ENCODE measurements around the gene ARL3. TPM values are rescaled to one million over a fixed set of nuclear protein-coding genes. Genes with fewer than 3 reads are reported as not detected.
A peak's percentile ranks its signal among the peaks of the same experiment; 100 is the strongest.
"Not testable (repeated sequence)": the region's sequence is repeated elsewhere in the genome, so short reads cannot be mapped to it uniquely, and the experiment has no call there.

ARL3 gene
- total RNA-seq, 1 experiment from 2014 or later = 4.6 TPM

DNA sequence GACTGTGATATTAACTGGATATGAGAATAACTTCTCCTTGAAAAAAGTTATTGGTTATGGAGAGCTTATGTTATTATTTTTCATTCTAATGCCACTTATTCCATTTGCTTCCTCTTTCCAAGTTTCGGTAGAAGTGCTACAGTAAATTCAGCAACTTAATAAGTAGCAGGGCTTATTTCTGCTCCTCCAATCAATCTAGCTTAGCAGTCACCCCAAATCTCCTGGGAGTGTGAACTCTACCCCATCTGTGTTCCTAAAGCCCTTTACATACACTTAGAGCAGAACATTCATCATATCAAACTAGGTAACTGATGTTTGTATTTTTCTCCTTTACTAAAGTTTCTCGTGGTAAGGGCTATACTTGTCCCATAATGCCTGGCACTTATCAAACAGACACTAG, 8.7 kb downstream of the ARL3 start:
- Histone ChIP-seq H3K9me3 (ENCODE audit: low read length) (no peaks in the 10 kb centered on the region), H3K27ac (ENCODE audit: low read length) (peak overlapping the region; percentile 89), H3K9me2 (replicated peaks; ENCODE audit: insufficient read depth, low read length) (no peaks in the 10 kb centered on the region), H3K9ac (ENCODE audit: low read length) (peak overlapping the region; percentile 55), H3K79me2 (ENCODE audit: low read length) (peaks cover 73% of the 10 kb centered on the region), H3K4me2 (ENCODE audit: low read depth, low read length, poor library complexity, severe bottlenecking) (peak overlapping the region; percentile 73), H3K36me3 (ENCODE audit: insufficient read depth, low read length) (no peaks in the 10 kb centered on the region), H4K20me1 (ENCODE audit: insufficient read depth, low read depth, low read length) (no peaks in the 10 kb centered on the region), H3K4me1 (ENCODE audit: low read length) (peaks cover 65% of the 10 kb centered on the region), H2AFZ (ENCODE audit: low read length) (no peak overlapping the region), H3K27me3 (ENCODE audit: low read length) (no peaks in the 10 kb centered on the region), H3K4me3 (ENCODE audit: low read length) (peak overlapping the region; percentile 45)
- DNase-seq = peak; percentile 90

DNA sequence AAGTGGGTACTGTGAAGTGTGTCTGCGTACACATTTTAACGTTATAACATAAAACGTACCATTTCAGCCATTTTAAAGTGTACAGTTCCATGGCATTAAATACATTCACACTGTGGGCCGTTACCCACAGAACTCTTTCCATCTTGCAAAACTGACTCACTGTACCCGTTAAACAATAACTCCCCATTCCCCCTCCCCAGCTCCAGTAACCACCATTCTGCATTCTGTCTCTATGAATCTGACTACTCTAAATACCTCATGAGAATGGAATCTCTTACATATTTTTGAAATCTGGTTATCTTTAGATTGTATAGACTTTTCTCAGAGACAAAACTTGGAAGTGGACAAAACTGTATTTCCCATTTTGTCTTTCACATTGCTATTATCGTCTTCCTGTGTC, 9.3 kb downstream of the ARL3 start:
- Histone ChIP-seq H3K36me3 (ENCODE audit: insufficient read depth, low read length) (no peaks in the 10 kb centered on the region), H2AFZ (ENCODE audit: low read length) (no peak overlapping the region), H3K9me2 (replicated peaks; ENCODE audit: insufficient read depth, low read length) (no peaks in the 10 kb centered on the region), H4K20me1 (ENCODE audit: insufficient read depth, low read depth, low read length) (no peaks in the 10 kb centered on the region), H3K9ac (ENCODE audit: low read length) (peak overlapping the region; percentile 55), H3K9me3 (ENCODE audit: low read length) (no peaks in the 10 kb centered on the region), H3K4me2 (ENCODE audit: low read depth, low read length, poor library complexity, severe bottlenecking) (peak overlapping the region; percentile 73), H3K4me3 (ENCODE audit: low read length) (peak overlapping the region; percentile 45), H3K27ac (ENCODE audit: low read length) (peak overlapping the region; percentile 89), H3K79me2 (ENCODE audit: low read length) (peaks cover 67% of the 10 kb centered on the region), H3K27me3 (ENCODE audit: low read length) (no peaks in the 10 kb centered on the region), H3K4me1 (ENCODE audit: low read length) (peaks cover 59% of the 10 kb centered on the region)
- no peak for DNase-seq

DNA sequence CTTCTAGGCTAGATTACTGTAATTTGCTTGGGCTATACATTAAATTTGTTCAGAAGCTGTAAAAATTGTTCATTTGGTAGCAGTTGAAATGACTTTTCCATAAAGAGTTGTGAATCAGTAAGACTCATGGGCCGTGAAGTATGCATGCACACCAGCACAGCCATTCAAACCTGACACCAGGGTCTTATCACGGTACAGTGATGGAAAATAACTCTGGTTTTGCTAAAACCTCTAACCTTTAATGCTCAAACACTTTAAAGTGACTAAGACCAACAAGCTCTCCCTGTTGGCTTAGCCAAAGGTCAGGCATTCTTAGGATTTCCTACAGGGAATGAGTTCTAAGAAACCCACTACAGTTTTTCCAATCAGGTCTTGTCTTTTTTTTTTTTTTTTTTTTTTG, 11.5 kb downstream of the ARL3 start:
- no peaks in the 10 kb centered on the region for H3K27me3 ChIP-seq (ENCODE audit: low read length)
- no peaks in the 10 kb centered on the region for H3K9me2 ChIP-seq (replicated peaks; ENCODE audit: insufficient read depth, low read length)
- H2AFZ ChIP-seq (ENCODE audit: low read length) = no peak overlapping the region
- peaks cover 51% of the 10 kb centered on the region for H3K79me2 ChIP-seq (ENCODE audit: low read length)
- peaks cover 50% of the 10 kb centered on the region for H3K4me1 ChIP-seq (ENCODE audit: low read length)
- H3K4me2 ChIP-seq (ENCODE audit: low read depth, low read length, poor library complexity, severe bottlenecking) = no peak overlapping the region
- no peak for DNase-seq
- no peaks in the 10 kb centered on the region for H4K20me1 ChIP-seq (ENCODE audit: insufficient read depth, low read depth, low read length)
- no peak overlapping the region for H3K4me3 ChIP-seq (ENCODE audit: low read length)
- no peak overlapping the region for H3K9ac ChIP-seq (ENCODE audit: low read length)
- peak overlapping the region; percentile 53 for H3K27ac ChIP-seq (ENCODE audit: low read length)
- no peaks in the 10 kb centered on the region for H3K9me3 ChIP-seq (ENCODE audit: low read length)
- H3K36me3 ChIP-seq (ENCODE audit: insufficient read depth, low read length) = peaks cover 5% of the 10 kb centered on the region; the same call in 1 of the 2 replicates

DNA sequence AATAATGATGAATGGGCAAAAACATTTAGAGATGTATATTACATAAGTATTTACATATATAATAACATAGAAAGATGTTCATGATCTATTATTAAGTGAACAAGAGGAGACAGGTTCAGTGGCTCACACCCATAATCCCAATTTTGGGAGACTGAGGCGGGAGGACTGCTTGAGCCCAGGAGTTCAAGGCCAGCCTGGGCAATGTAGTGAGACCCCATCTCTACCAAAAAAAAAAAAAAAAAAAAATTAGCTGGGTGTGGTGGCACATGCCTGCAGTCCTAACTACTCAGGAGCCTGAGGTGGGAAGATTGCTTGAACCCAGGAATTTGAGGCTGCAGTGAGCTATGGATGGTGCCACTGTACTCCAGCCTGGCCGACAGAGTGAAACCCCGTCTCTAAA, 12.4 kb downstream of the ARL3 start:
- no peaks in the 10 kb centered on the region for H3K27me3 ChIP-seq (ENCODE audit: low read length)
- no peak overlapping the region for H3K4me2 ChIP-seq (ENCODE audit: low read depth, low read length, poor library complexity, severe bottlenecking)
- no peaks in the 10 kb centered on the region for H3K9me3 ChIP-seq (ENCODE audit: low read length)
- H3K4me1 ChIP-seq (ENCODE audit: low read length) = peaks cover 41% of the 10 kb centered on the region
- peaks cover 41% of the 10 kb centered on the region for H3K79me2 ChIP-seq (ENCODE audit: low read length)
- no peaks in the 10 kb centered on the region for H3K9me2 ChIP-seq (replicated peaks; ENCODE audit: insufficient read depth, low read length)
- H3K36me3 ChIP-seq (ENCODE audit: insufficient read depth, low read length) = peaks cover 10% of the 10 kb centered on the region; the same call in 1 of the 2 replicates
- peak overlapping the region; percentile 49; the same call in 1 of the 2 replicates for H3K27ac ChIP-seq (ENCODE audit: low read length)
- DNase-seq = no peak
- H4K20me1 ChIP-seq (ENCODE audit: insufficient read depth, low read depth, low read length) = no peaks in the 10 kb centered on the region
- no peak overlapping the region for H3K4me3 ChIP-seq (ENCODE audit: low read length)
- H2AFZ ChIP-seq (ENCODE audit: low read length) = no peak overlapping the region
- no peak overlapping the region for H3K9ac ChIP-seq (ENCODE audit: low read length)

DNA sequence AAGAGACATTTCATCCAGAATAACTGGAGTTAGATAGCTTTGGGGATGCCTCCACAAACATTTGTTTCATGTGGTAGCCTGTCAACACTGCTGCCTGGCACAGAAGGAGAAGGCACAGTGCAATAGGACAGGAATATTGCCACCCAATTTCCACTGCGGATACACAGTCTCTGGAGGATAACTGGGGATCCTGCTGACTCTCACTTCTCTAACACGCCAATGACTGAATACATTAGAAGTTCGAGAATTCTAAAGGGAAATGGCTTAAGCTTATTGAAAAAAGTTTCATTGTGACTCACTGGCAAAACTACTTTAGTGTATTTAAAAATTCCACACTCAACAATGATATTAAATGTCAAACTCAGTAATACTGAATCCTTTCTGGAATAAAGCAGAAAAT, 12.9 kb downstream of the ARL3 start:
- H2AFZ ChIP-seq (ENCODE audit: low read length) = no peak overlapping the region
- no peak overlapping the region for H3K4me3 ChIP-seq (ENCODE audit: low read length)
- H3K27me3 ChIP-seq (ENCODE audit: low read length) = no peaks in the 10 kb centered on the region
- H3K4me1 ChIP-seq (ENCODE audit: low read length) = peaks cover 35% of the 10 kb centered on the region
- peaks cover 36% of the 10 kb centered on the region for H3K79me2 ChIP-seq (ENCODE audit: low read length)
- no peaks in the 10 kb centered on the region for H3K9me3 ChIP-seq (ENCODE audit: low read length)
- H3K9ac ChIP-seq (ENCODE audit: low read length) = 0 out of 2 replicates have a peak overlapping the region, but pooled peaks have one; percentile 4
- peak overlapping the region; percentile 49; the same call in 1 of the 2 replicates for H3K27ac ChIP-seq (ENCODE audit: low read length)
- H3K9me2 ChIP-seq (replicated peaks; ENCODE audit: insufficient read depth, low read length) = no peaks in the 10 kb centered on the region
- H3K36me3 ChIP-seq (ENCODE audit: insufficient read depth, low read length) = peaks cover 12% of the 10 kb centered on the region
- no peak overlapping the region for H3K4me2 ChIP-seq (ENCODE audit: low read depth, low read length, poor library complexity, severe bottlenecking)
- DNase-seq = no peak
- no peaks in the 10 kb centered on the region for H4K20me1 ChIP-seq (ENCODE audit: insufficient read depth, low read depth, low read length)

DNA sequence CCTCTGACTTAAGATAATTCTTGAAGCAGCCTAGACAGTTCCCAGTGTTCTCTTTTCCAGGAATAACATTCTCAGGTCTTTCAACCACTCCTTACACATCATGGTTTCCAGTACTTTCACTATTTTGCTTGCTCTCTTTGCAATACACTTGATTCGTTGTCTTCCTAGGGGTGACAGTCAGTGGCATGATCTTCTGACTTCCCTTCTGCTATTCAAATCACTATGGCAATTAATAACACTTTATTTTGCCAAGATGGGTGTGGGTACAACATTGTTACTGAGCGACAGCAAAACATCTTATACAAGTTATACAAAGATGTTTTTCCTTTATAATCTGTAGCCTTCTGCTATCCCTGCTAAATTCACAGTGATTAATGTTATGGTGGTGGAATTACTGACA, 15.3 kb downstream of the ARL3 start:
- Histone ChIP-seq H3K79me2 (ENCODE audit: low read length) (peaks cover 15% of the 10 kb centered on the region), H3K4me1 (ENCODE audit: low read length) (peaks cover 18% of the 10 kb centered on the region)

DNA sequence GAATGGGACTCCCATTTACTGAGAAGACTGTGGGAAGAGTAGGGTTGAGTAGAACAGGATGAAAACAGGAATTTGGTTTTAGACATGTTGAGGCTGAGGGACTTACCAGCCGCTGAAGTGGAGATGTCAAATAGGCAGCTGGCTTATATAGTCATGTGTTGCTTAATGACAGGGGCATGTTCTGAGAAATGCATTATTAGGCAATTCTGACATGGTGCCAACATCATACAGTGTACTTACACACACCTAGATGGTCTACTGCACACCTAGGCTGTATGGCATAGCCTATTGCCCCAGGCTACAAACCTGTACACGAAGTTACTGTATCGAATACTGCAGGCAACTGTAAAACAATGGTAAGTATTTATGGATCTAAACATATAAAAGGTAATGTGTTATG, 17.5 kb downstream of the ARL3 start:
- H3K4me2 ChIP-seq (ENCODE audit: low read depth, low read length, poor library complexity, severe bottlenecking) = no peak overlapping the region
- H3K27ac ChIP-seq (ENCODE audit: low read length) = no peak overlapping the region
- 0 out of 2 replicates have a peak, but pooled peaks cover 6% of the 10 kb centered on the region for H3K79me2 ChIP-seq (ENCODE audit: low read length)
- H4K20me1 ChIP-seq (ENCODE audit: insufficient read depth, low read depth, low read length) = no peaks in the 10 kb centered on the region
- H3K9ac ChIP-seq (ENCODE audit: low read length) = no peak overlapping the region
- H3K36me3 ChIP-seq (ENCODE audit: insufficient read depth, low read length) = peaks cover 12% of the 10 kb centered on the region
- H3K9me2 ChIP-seq (replicated peaks; ENCODE audit: insufficient read depth, low read length) = no peaks in the 10 kb centered on the region
- peaks cover 13% of the 10 kb centered on the region for H3K4me1 ChIP-seq (ENCODE audit: low read length)
- no peak for DNase-seq
- no peaks in the 10 kb centered on the region for H3K9me3 ChIP-seq (ENCODE audit: low read length)
- H3K27me3 ChIP-seq (ENCODE audit: low read length) = no peaks in the 10 kb centered on the region
- H3K4me3 ChIP-seq (ENCODE audit: low read length) = no peak overlapping the region
- no peak overlapping the region for H2AFZ ChIP-seq (ENCODE audit: low read length)

More for the DNA sequence above, 15.3 kb downstream of the ARL3 start:
- no peaks in the 10 kb centered on the region for H3K9me3 ChIP-seq (ENCODE audit: low read length)
- no peak overlapping the region for H3K4me2 ChIP-seq (ENCODE audit: low read depth, low read length, poor library complexity, severe bottlenecking)
- H3K36me3 ChIP-seq (ENCODE audit: insufficient read depth, low read length) = peaks cover 12% of the 10 kb centered on the region
- H3K4me3 ChIP-seq (ENCODE audit: low read length) = no peak overlapping the region
- DNase-seq = no peak
- H3K27ac ChIP-seq (ENCODE audit: low read length) = no peak overlapping the region
- no peaks in the 10 kb centered on the region for H4K20me1 ChIP-seq (ENCODE audit: insufficient read depth, low read depth, low read length)
- no peaks in the 10 kb centered on the region for H3K27me3 ChIP-seq (ENCODE audit: low read length)
- no peaks in the 10 kb centered on the region for H3K9me2 ChIP-seq (replicated peaks; ENCODE audit: insufficient read depth, low read length)
- H3K9ac ChIP-seq (ENCODE audit: low read length) = no peak overlapping the region
- H2AFZ ChIP-seq (ENCODE audit: low read length) = no peak overlapping the region

DNA sequence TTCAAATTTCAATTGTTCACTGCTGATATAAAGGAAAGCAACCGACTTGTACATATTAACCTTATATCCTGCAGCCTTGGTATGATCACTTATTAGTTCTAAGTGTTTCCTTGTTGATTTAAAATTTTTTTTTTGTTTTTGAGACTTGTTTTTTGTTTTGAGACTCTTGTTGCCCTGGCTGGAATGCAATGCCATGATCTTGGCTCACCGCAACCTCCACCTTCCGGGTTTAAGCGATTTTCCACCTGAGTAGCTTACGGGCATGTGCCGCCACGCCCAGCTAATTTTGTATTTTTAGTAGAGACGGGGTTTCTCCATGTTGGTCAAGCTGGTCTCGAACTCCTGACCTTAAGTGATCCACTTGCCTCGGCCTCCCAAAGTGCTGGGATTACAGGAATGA, 18.8 kb downstream of the ARL3 start:
- H3K36me3 ChIP-seq (ENCODE audit: insufficient read depth, low read length) = peaks cover 12% of the 10 kb centered on the region
- not testable (repeated sequence) for H3K4me3 ChIP-seq (ENCODE audit: low read length); H4K20me1 ChIP-seq (ENCODE audit: insufficient read depth, low read depth, low read length); H3K4me1 ChIP-seq (ENCODE audit: low read length); DNase-seq; H3K9ac ChIP-seq (ENCODE audit: low read length); H3K9me2 ChIP-seq (replicated peaks; ENCODE audit: insufficient read depth, low read length); H2AFZ ChIP-seq (ENCODE audit: low read length); H3K27ac ChIP-seq (ENCODE audit: low read length); H3K9me3 ChIP-seq (ENCODE audit: low read length); H3K4me2 ChIP-seq (ENCODE audit: low read depth, low read length, poor library complexity, severe bottlenecking); H3K79me2 ChIP-seq (ENCODE audit: low read length); H3K27me3 ChIP-seq (ENCODE audit: low read length)

Measured in Karpas-422 (cell line).